Measurements from ENCODE around the gene TRIO.

The TRIO gene

GRCh38 chr5:14471507-14471906 lies 328.4 kb downstream of the TRIO start:
- DNase-seq: no peak

DNA sequence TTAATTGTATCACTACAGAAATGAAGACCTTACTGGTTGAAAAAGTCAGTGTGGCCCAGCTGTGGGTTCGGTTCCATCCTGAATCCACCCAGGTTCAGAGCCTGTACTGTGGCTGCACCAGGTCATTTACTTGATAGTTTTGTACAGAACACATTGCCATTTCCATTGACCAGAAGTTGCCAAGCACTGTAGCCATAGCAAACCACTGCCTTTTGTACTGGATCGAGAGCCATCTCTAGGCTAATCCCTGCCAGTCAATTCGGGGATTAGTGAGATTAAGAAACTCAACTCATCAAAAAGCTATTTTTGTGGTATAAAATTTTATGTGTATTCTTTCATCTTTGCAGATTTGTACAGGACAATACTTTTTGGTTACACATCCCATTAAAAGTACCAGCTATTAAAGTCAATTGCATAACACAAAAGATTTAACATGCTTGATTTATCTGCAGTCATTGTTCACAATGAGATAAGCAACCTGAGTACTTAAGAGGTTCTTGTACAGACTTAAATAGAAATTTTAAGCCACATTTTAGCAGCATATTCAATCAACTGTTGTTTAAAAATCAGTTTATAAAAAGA lies 329.9 kb downstream of the TRIO start:
- DNase-seq: no peak

DNA sequence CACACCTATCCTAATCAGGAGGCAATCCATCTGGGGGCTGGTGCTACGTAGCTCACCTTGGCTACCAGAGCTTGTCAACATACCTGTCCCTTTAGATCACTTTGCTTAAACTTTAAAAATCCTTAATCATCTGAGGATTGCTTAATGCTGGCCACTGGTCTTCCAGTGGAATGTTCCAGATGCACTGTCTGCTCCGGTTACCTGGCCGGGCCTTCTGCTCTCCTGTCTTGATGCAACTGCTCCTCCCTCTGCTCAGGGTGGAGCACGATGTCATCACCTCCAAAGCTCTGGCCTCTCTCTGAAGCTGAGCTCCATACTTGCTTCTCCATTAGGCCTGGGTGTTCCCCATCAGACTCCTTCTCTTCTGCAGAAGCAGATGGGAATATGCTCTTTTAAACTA lies 331.9 kb downstream of the TRIO start:
- no peak for DNase-seq

DNA sequence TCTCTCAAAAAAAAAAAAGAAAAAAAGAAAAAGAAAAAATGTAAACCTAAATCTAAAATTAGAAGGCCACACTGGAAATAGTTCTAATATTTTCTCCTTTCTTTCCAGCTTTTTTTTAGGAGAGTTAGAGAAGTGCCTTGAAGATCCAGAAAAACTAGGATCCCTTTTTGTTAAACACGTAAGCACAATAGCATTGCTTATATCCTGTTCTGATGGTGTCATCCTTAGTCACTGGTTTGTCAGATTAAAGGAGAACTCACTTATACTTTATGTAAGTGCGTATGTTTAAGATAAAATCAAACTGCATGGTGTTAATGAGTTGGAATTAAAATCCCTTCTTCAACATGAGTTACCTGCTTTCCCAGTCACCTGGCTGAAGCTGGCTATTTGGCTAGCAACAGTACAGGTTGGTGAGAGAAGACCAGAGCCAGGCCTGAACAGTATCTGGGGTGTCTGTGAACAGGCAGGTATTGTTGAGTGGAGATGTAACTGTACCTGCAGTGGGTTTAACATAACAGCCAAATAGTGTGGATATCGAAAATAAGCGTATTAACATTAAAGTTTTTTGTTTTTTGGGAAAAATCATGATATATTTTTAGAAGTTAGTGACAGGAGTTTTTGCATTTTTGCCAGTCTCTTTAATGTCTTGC lies 333.8 kb downstream of the TRIO start:
- no peak for DNase-seq

GRCh38 chr5:14479143-14479696 lies 336.1 kb downstream of the TRIO start:
- no peak for DNase-seq

- DNase-seq: no peak
These were observed 338.2 kb downstream of the TRIO start for GRCh38 chr5:14481349-14481748.

DNA sequence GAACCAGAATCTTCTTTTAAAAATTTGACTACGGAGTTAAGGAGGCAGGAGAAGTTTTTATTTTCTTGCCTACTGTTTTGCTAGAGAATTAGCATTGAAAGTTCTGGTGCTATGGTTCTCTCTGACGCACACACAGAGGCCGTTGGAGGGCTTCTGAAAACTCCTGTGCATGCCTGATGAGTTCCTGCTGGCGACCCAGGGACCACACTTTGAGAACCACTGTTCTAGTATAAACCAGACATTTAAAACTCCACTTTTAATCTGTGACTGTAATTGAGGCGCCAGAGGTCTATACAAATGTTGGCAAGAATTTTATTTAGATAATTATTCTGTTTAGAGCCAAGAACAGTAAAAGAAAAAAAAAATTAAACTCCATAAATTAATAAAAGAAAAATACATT lies 338.9 kb downstream of the TRIO start:
- DNase-seq: no peak

DNA sequence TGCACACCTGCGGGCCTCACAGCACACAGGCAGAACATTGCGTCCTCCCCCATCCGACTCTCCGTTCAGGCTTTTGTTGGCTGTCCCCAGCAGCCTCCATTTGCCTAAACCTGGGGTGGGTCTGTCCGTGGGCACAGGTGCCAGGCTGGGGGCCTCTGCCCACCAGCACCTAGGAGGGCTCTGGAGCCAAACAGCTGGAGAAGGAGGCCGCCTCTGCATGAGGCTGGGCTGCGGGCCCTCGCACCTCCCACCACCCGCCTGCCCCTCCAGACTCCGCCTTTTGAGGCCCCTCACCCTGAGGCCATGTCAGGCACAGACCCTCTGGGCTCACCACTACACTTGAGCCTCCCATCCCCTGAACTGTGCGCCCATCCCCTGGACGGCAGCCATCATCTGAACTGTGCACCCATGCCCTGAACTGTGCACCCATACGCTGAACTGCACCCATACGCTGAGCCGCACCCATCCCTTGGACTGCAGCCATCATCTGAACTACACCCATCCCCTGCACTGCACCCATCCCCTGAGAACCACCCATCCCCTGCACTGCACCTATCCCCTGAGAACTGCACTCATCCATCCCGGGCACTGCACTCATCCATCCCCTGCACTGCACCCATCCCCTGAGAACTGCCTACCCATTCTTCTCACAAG lies 340.5 kb downstream of the TRIO start:
- no peak for DNase-seq

DNA sequence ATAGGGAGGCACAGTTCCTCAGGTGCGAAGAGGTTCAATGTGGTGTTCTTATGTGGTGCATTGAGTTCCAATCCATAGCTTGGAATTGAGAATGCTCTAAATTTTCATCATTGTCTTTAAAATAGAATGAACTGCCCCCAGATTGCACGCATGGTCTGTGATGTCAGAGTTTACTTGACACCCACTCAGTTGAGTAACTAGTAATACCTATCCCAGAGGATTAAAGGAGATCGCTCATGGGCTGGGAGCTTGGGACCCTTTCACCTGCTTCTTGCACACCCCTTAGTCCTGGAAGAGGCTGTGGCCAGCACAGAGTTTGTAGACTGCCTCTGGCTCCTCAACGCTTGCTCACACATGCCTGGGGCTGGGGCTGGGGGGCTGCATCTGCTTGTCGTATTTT lies 343.3 kb downstream of the TRIO start:
- no peak for DNase-seq

GRCh38 chr5:14486996-14487896 lies 344.1 kb downstream of the TRIO start:
- no peak for DNase-seq

GRCh38 chr5:14487897-14488570 lies 344.9 kb downstream of the TRIO start:
- DNase-seq: no peak

- no peak for DNase-seq
These were observed 345.6 kb downstream of the TRIO start for GRCh38 chr5:14488709-14489108.

GRCh38 chr5:14489643-14490042 lies 346.5 kb downstream of the TRIO start:
- DNase-seq: no peak

- DNase-seq: no peak
These were observed 347.2 kb downstream of the TRIO start for GRCh38 chr5:14490309-14490711.

- no peak for DNase-seq
These were observed 348.1 kb downstream of the TRIO start for GRCh38 chr5:14491015-14491915.

DNA sequence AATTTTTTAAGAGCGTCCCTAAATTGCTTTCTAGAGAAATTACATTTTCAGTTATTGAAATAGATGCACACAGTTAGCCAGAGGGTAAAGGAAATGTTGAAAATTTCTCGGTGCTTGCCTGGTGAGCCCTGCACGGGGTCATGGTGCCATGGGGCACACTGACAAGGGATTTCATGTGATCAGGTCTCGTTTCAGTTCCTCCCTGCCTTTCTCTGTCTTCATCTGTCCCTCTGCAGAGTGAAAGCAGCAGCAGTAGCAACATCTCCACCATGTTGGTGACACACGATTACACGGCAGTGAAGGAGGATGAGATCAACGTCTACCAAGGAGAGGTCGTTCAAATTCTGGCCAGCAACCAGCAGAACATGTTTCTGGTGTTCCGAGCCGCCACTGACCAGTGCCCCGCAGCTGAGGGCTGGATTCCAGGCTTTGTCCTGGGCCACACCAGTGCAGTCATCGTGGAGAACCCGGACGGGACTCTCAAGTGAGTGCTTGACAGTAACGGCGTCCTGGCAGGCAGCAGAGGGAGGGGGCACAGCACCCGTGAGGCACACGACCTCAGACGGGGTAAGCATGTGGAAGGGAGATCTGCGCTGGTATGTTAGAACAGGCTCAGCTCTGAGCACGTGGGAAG lies 349.3 kb downstream of the TRIO start:
- no peak for DNase-seq

GRCh38 chr5:14495301-14495700 lies 352.2 kb downstream of the TRIO start:
- no peak for DNase-seq

- DNase-seq: no peak
These were observed 354.2 kb downstream of the TRIO start for GRCh38 chr5:14497311-14497710.

DNA sequence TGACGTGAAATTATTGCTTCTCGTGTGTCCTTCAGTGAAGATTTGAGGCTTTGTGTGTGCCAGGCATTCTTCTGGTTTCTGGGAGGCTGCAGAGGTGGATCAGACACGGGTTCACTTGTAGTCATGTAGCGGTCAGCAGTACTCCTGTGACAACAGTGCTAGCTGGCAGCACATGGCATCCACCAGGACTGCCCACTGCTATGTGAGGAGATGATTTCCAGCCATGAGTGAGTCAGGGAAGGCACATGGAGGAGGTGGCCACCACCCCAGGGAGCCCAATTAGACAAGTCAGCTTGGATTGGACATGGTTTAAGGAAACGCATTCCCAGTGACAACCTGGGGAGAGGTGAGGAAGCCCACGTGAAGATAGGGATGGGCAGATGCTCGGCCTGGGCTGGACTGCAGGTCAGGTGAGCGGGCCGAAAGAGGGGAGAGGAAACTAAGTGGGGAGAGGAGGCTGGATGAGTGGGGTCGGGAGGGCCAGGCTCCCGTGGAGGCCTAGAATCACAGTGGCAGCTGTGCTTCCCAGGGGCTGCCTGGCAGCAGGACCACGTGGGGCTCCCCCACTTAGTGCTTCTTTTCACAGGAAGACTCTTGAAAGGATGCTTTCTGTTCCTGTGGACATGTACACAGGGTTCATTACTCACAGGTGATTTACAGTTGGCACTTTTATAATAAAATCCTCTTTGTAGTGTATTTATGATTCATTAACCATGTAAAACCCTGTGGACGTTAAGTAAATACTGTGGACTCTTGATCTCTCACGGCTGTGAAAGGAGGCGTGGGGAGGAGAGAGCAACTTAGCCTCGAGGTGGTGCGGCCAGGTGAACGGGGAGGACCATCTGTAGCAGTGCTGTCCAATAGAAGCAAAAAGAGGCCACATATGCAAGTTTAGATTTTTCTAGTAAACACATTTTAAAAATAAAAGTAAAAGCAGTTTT lies 358.5 kb downstream of the TRIO start:
- no peak for DNase-seq

GRCh38 chr5:14502294-14502690 lies 359.1 kb downstream of the TRIO start:
- DNase-seq: no peak

All from cortex of kidney (tissue), 1 donor.